ENCODE measurements around the gene DNAH8.
"Not testable (repeated sequence)": the region's sequence is repeated elsewhere in the genome, so short reads cannot be mapped to it uniquely, and the experiment has no call there.

DNAH8 gene

DNA sequence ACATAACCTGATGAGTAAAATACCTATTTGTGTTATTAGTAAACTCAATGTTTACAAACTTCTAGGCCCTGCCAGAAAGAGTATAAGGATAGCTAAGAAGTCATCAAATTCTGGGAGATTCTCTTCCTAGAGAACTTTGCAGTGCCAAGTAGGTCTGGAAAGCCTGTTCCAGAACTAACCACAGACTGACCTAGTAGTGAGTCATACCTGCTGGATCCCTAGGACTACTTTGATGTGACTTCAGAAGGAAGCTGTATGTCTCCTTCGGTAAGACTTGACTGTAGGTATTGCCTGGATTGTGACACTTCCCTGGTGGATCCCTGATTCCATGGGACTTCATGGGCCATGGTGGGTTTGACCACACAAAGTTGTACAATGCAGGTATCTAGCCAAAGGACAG is 131.7 kb downstream of the DNAH8 start:
- DNase-seq, result no peak

DNA sequence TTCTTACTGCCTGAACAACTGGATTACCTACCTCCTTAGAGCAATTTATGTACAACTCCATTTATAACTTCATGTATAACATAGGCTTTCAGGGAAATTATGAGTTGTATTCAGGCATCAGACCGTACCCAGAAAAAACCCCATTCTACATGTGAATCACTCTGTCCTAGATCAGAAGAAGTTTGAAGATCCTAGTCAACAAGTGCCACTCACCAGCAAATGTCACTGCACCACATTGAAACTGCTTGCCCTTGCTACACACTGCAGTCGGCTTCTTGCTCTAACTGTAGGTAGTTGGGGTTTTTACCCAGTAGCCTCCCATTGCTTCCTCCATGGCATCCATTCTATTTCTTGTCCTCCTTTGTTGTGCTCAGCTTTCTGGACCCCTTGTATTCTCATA is 132.4 kb downstream of the DNAH8 start:
- no peak for DNase-seq

- no peak for DNase-seq
These were observed 133.6 kb downstream of the DNAH8 start for GRCh38 chr6:38848760-38849159.

GRCh38 chr6:38852215-38852614 is 137.1 kb downstream of the DNAH8 start:
- no peak for DNase-seq

GRCh38 chr6:38853236-38853635 is 138.1 kb downstream of the DNAH8 start:
- no peak for DNase-seq

DNA sequence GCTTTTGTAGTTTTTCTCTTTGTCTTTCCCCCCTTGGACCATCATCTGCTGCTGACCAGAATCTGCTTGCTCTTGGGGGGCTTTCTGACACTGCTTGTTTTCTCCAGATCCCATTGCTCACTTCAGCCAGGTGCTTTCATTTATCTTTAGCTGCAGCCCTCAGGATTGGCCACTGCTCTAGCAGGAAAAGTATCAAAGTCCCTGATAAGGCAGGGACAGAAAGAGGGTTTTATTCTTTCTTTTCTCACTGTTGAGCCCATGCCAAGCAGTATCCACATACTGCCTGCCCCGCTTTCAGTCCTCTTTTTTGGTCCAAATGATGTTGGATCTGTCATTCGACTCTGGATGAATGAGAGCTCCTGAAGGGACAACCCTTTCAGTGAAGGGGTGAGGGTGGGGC is 141.4 kb downstream of the DNAH8 start:
- DNase-seq, result no peak

DNA sequence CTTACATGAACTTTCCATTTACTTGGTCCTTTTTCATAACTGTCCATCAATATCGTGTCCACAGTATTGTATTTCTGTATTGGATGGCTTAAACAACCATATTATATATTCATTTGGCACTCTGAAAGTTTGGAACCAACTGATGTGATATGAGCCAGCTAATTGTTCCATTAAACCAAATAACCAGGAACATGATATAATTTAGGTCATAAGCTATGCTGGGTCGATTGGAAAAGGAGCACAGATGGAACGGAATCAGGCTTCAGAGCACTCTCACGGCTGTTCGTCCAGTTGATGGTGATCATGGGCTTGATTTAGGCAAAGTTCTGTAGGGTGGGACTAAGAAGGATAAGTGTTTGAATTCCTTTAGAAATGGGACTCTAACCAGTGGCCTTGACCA is 142.7 kb downstream of the DNAH8 start:
- DNase-seq, result no peak

DNA sequence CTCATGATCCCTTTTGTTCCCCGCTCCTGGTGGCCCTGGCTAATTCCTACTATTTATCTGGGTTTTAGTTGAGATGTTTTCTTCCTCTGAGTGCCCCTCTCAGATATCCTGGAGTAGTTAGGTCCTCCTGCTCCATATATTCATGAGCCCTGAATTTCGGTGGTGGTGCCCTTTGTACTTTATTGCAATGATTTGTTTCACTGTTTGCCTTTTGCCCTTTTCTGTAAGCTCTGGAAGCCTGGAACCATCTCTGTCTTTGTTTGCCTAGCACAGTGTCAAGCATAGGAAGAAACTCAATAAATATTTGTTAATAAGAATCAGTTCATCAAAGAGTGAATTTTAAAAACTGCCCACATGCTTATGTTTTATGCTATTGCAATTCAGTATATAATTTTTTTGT is 144.9 kb downstream of the DNAH8 start:
- no peak for DNase-seq

GRCh38 chr6:38861926-38862401 is 146.9 kb downstream of the DNAH8 start:
- DNase-seq, result no peak

GRCh38 chr6:38865521-38866174 is 150.5 kb downstream of the DNAH8 start:
- DNase-seq, result no peak

GRCh38 chr6:38867726-38868125 is 152.6 kb downstream of the DNAH8 start:
- DNase-seq, result no peak

- peak; percentile 24 for DNase-seq
These were observed 156.8 kb downstream of the DNAH8 start for GRCh38 chr6:38871741-38872568.

DNA sequence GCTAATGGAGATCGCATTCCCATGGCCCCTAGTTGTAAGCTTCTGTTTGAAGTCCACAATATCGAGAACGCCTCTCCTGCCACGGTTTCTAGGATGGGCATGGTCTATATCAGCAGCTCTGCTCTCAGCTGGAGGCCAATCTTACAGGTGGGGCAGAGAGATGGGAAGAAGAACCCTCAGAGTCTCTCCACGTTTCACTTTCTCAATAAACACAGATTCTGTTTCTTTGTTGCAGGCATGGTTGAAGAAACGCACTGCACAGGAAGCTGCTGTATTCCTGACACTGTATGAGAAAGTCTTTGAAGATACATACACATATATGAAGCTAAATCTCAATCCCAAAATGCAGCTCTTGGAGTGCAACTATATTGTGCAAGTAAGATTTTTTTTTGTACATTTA is 157.9 kb downstream of the DNAH8 start:
- no peak for DNase-seq

DNA sequence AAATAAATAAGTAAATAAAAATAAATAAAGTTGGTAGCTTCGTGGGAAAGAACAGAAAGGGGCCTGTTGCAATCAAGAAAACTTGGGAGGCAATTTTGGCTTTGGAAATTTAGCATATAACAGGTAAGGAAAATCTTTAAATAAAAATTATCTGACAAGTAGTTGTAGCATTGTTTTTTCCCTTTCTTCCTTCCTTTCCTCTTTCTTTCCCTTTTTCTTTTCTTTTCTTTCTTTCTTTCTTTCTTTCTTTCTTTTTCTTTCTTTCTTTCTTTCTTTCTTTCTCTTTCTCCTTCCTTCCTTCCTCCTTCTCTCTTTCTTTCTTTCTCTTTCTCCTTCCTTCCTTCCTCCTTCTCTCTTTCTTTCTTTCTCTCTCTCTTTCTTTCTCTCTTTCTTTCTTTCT is 158.7 kb downstream of the DNAH8 start:
- not testable (repeated sequence) for DNase-seq

GRCh38 chr6:38876475-38876874 is 161.4 kb downstream of the DNAH8 start:
- no peak for DNase-seq

- no peak for DNase-seq
These were observed 162.6 kb downstream of the DNAH8 start for GRCh38 chr6:38877721-38878120.

GRCh38 chr6:38882157-38882556 is 167.0 kb downstream of the DNAH8 start:
- DNase-seq, result no peak

GRCh38 chr6:38897507-38897906 is 182.4 kb downstream of the DNAH8 start:
- DNase-seq, result no peak

DNA sequence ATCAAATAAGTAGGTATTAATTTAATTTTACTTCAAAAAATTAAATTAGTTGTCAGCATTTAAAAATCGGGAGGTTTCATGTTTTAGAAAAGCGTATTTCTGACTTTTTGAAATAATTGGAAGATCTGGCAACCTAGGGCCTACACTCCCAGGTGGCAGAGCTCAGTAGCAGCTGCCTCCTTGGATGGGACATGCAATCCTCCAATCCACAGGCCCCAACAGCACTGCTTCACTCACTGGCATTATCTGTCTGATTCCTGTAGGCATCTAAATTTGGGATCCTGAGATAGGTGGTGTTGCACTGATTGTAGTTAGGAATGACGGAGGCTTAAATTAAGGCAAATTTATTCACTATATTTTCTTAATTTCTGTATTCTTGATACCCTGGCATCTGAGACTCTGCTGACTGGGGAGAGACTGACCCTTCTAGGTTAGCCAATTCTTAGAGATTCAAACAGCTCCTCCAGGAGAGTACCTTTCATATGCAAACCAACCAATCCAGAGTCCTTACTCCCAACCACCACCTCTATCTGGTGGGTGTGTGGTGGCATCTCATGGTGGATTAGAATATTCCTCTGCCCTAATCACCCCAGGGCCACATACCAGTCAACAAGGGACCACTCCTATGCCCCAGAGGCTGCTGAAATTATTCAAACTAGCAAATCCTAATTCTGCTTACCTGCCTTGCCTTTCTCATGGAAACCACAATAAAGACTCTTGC is 186.9 kb downstream of the DNAH8 start:
- DNase-seq, result no peak

GRCh38 chr6:38906582-38906981 is 191.5 kb downstream of the DNAH8 start:
- DNase-seq, result no peak

- no peak for DNase-seq
These were observed 192.2 kb downstream of the DNAH8 start for GRCh38 chr6:38907264-38907663.

- no peak for DNase-seq
These were observed 194.1 kb downstream of the DNAH8 start for GRCh38 chr6:38909015-38909730.

GRCh38 chr6:38910207-38910606 is 195.1 kb downstream of the DNAH8 start:
- DNase-seq, result no peak
